Raji (cell line): ENCODE data around the gene REXO1.

ENCODE experiments used
- POLR2A ChIP-seq: IDR thresholded peaks from 2 replicates; pipeline ENCODE4 v1.6.1; 2011; ENCODE audit warnings: low read depth, low read length, control low read depth; ENCODE audit not compliant: insufficient read depth

REXO1 gene

DNA sequence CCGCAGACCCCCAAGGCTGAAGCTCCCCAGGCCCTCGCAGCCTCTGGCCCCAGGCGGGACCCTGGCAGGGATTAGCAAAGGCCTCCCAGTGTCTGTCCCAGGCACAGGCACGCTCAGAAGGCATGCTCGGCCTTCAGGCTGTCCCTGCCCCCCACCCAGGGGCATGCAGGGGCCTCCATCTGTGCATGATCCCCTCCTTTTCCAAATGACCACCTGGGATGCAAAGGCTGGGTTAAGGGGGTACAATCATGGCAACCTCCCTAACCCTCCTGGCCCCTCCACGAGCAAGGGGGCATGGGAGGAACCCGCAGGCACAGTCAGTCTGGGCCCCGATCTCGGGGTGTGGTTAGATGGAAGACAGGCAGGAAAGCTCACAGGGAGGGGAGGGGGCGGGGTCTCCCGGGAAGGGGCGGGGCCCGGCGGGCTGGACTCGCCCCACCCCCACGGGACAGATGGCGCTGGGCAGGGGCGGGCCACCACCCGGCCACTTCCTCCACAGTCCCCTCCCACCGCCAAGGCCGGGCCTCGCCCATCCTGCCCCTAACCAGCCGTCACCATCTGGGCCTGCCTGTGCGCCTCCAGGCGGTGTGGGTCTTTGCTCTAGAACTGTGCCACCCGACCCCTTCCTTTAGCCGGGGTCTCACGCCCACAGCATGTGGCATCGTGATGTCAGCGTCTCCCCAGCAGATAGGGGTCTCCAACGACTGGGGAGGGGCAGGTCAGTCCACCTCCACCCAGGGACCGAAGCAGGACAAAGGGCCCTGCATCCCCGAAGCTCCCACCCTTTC is 7.0 kb upstream of the REXO1 start:
- TF ChIP-seq POLR2A, result peak; percentile 59

DNA sequence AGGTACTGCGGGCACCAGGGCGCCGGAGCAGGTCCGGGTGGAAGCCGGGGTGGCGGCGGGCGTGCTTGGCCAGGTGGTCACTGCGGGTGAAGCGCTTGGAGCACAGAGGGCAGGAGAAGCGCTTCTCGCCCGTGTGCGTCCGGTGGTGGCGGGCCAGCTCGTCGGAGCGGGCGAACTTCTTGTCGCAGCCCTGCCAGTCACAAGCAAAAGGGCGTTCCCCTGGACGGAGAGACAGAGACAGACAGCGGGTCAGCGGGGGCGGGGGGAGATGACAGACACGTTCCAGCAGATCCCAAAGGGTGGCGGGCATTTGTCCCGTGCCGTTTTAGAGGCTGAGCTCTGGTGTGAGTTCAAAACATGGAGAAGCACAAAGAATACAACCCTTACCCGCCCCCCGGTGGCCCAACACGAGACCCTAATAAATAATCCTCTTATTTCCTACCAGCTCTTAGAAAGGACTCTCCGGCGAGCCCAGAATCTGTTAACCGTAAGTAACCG is 6.3 kb upstream of the REXO1 start:
- TF ChIP-seq POLR2A, result no peak

DNA sequence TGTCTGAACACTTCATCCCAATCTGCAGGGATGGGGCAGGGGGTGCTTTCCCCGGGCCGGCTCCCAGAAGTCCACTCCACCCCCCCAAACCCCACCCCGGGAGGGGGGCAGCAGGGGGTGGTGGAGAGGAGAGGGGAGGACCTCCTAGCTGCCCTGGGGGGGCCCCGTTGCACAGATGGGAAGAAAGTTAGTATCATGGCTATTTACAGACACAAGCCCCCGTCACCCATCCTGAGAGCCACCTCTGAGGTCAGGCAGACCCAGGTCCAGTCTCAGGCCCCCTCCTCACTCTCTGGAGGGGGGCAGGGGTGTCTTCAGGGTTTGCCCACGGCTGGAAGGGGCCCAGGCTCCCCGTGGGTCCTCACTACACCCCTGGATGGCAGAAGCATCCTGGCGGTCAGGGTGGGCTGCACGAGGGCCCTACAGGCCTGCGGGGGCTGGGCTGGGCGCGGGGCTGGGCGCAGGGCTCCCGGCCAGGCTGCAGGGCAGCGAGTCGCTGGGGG is 5.8 kb upstream of the REXO1 start:
- TF ChIP-seq POLR2A, result no peak

DNA sequence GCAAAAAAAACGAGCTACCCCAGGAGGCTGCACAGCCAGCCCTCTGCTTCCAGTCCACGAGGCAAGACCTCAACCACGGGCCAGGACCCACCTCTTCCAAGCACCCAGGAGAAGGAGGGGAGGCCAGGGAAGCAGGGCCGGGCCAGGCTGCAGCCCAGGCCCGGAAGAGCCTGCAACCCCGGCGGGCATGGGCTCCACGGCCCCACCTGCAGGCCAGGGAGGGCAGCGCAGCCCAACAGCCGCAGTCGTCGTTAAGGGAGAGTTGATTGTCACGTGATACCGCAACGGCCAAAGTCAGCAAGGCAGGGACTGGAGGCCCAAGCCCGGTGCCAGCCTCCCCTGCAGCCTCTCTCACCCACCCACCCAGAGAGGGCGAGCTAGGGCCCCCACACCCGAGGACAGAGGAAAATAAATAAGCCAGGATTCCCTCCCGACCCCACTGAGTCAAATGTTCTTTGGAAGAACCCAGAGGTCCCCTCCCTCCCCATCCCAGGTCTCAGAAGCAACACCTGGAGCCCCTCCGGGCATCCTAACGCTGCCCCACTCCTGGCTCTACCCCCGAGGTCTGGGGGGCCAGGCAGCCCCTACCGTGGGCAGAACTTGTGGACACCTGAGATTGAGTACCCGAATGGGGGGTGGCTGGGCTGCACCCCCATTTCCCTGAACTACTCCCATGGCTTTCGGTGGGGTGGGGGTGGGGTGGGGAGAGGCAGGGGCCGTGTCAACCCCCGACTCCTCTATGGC is 5.2 kb upstream of the REXO1 start:
- no peak for TF ChIP-seq POLR2A

DNA sequence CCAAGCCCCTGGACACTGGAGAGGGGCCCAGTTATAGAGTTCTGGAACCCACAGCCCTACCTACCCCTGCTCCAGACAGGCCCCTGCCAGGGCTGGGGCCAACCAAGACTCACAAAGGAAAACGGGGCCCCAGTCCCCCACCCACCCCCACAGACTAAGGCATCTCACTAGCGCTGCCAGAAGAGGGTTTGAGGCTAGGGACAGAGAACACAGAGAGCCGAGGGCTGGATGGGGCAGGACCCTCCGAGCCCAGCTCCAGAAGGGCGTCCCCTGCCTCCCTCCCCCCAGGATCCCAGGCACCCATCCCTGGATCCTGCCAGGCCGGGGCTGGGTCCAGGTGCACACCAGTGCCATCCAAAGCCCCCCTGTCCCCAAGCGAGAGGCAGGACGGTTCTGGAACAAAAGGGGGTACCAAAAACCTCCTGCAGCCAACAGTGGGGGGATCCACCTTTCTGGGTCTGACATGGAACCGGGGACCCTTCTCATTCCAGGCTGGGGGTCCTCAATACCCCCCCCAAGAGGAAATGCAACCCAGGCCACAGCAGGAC is 4.4 kb upstream of the REXO1 start:
- no peak for TF ChIP-seq POLR2A

DNA sequence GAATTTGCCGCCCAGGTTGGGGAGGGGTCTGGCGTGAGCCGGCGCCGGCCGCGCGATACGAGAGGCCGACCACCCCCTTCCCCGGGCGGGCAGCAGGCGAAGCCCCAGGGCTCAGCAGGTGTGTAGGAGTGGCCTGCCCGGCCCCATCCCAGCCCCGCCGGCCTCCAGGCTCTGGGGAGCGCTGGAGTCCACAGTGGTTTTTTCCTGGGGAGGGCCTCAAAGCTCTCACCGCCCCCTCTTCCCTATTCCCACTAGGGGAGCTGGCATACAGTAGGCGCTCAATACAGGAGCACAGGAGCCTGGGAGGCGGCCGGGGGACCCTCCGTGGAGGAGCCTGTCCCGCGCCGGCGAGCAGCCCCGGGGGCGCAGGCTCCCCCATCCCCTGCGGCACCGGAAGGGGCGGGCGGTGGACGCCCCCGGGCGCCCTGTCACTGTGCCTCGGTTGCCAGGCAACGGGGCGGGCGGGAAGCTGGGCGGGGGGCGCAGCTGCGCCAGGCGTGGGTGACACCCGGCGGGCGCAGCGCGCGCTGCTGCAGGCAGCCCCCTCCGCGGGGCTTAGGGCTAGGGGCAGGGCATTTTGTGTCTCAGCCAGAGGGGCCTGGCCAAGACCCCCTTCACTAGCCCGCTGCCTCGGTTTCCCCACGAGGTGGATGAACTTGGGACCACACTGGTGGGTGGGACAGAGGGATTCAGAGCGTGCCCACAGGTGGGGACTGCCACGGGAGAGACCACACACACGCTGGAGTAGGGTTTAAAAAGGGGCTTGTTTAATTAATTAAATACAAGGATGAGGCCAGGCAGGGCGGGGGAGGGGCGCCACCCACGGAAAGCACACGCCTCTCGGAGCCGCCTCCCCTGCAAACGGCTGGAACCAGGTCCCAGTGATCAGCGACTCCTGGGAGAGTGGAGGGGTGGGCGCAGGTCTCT is 3.6 kb upstream of the REXO1 start:
- TF ChIP-seq POLR2A, result no peak

DNA sequence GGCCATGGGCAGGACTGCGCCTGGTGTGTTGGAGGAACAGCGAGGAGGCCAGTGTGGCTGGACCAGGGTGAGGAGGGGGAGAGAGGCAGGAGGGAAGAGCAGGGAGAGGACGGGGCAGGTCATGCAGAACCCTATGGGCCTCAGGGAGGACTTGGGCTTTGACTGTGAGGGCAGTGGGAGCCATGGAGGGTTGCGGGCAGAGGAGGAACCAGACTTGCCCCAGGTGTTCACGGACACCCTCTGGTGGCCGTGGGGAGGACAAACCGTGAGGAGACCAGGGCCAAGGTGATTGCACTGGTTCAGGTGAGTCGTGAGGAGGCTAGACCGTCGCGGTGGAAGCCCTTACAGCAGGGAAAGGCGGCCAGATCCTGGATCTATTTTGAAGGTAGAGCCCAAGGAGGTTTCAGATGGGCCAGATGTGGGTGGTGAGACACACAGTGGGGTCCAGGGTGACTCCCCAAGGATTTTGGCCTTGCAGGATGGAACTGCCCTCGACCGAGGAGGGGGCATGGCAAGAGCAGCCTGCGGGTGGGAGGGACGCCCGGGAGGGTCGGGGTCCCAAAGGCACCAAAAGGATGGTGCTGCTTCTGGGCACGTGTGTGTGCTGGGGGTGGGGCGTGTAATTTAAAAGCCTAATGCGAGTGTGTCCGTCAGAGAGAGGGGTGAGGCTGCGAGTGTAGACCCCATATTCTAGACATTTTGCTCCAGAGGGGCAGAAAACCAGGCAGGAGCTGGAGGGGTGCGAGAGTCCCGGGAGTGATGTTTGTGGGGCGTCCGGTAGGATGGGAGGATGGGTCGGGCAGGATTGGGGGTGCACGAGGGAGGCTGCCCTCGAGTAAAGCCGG is 2.7 kb upstream of the REXO1 start:
- no peak for TF ChIP-seq POLR2A

DNA sequence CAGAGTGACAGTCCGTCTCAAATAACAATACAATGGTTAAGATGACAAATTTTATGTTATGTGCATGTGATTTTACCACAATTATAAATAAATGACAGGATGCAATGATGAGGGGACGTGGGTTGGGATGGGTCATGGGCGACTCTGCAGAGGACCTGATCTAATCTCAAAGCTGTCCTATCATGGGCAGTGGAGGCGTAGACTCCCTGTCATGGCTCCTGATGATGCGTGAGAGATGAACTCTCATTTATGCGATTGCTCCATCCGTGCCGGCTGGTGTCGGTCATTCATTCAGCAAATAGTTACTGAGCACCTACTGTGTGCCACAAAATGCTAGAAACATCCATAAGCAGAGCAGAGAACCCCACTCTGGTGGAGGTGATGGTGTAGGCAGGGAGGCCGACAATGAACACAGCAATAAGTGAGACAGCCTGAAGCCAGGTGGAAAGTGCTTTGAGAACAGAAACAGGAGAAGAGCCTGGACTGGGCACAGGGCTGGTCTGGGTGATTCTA is 1.7 kb upstream of the REXO1 start:
- no peak for TF ChIP-seq POLR2A

DNA sequence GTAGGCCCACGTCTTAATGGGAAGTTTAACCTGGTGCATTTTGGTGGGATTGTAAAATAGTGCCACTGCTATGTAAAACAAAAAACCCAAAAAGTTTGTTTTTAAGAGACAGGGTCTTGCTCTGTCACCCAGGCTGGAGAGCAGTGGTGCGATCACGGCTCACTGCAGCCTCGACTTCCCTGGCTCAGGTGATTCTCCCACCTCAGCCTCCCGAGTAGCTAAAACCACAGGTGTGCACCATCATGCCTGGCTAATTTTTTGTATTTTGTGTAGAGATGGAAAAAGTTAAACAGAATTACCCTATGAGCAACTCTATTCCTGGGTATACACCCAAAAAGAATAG is 820 bp upstream of the REXO1 start:
- TF ChIP-seq POLR2A, result no peak

DNA sequence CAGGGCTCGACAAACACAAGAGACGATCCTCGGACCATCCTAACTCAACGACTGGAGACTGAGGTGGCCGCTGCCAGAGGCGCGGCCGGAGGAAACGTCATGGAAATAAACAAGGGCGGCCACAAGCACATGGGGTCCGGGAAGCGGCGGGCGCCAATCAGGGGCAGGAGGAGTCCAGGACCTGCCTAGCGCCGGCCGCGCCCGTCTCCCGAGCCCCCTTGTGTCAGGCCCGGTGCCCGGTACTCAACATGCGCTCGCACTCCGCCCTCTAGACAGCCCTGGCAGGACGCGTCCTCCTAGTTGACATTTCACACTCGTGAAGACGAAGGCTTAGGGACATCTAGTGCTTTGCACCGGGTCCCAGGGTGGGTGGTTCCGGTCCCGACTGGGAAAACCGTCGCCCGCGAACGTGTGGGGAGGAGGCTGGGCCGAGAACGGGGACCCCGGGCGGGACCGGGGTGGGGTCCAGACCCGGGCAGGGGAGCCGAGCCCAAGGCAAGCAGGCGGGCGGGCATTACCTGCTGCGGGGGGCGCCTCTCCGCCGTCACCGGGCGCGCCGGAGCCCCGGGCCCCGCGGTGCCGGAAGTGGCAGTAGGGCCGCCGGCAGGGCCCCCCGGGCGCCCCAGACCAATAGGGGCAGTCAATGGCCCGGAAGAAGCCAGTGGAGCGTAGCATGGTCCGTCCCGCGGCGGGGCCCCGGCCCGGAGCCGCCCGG is 442 bp downstream of the REXO1 start:
- TF ChIP-seq POLR2A, result no peak

DNA sequence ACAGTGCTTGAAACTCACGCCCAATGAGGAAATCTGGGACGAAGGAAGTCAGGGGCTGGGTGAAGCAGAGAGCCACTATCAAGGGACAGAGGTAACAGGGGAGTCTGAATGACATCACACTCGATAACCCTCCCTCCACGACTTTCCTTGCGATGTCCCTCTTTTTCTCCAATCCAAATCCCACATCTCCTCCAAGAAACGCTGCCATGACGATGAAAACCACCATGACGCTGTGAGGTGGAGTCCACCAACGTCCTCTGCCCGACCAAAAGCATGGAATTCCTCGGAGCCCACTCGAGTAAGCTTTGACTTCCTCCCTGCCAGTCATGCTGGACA is 967 bp downstream of the REXO1 start:
- TF ChIP-seq POLR2A, result no peak; the same call in 1 of the 2 replicates

DNA sequence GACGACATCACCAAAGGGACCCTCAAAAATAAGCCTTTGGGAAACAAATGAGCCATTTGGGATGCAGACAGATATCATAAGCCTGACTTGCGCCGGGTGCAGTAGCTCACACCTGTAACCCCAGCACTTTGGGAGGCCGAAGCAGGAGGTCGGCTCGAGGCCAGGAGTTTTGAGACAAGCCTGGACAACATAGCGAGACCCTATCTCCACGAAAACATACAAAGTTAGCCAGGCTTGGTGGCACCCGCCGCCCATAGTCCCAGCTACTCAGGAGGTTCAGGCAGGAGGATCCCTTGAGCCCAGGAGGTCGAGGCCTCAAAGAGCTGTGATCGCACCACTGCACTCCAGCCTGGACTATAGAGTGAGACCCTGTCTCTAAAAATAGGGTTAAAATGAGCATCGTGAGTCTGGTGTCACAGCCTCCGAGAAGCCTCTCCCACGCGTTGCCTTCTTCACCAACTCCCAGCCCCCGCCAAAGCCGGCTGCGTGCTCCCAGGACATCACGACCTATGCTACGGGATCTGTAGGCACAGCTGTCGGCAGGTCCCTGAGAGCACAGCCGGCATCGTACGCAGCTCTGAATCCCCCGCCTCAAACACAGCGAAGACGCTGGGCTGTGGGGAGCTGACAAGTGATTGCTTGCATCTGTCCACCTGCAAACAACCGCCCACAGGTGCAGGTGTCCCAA is 1.6 kb downstream of the REXO1 start:
- no peak for TF ChIP-seq POLR2A

DNA sequence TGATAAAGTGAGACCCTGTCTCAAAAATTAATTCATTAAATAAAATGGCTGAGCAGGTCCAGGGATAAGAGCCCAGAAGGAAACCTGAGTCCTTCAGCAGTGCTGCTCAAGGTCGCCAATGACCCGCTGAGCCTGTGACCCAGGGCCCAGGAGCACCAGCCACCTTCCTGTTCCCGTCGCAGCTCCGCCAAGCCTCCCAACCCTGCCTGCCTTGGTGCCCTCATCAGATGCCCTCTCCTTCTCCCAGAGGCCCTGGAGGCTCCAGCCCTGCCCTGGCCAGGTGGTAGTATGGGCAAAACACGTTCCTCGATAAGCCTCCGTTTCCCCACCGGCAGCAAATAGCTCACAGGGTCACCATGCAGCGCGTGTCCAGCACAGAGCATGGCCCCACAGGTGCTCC is 2.6 kb downstream of the REXO1 start:
- no peak for TF ChIP-seq POLR2A
